GM21529 (cell line): Measurements from ENCODE around the gene ZNF37A.
A peak's percentile ranks its signal among the peaks of the same experiment; 100 is the strongest.
"Not testable (repeated sequence)": the region's sequence is repeated elsewhere in the genome, so short reads cannot be mapped to it uniquely, and the experiment has no call there.

ENCODE experiments used
- ATAC-seq: cut with Tn5 transposase; IDR thresholded peaks from one replicate; pipeline ENCODE4 v1.9.1; 2021; ENCODE audit not compliant: unreplicated experiment

ZNF37A gene

GRCh38 chr10:38094158-38094926 lies at the start of gene ZNF37A:
Gene ZNF37A, plus strand, starts transcription at chr10:38094337. Its CDS starts 2,281 bp downstream, at chr10:38096618.
- ATAC-seq: peak; percentile 96

DNA sequence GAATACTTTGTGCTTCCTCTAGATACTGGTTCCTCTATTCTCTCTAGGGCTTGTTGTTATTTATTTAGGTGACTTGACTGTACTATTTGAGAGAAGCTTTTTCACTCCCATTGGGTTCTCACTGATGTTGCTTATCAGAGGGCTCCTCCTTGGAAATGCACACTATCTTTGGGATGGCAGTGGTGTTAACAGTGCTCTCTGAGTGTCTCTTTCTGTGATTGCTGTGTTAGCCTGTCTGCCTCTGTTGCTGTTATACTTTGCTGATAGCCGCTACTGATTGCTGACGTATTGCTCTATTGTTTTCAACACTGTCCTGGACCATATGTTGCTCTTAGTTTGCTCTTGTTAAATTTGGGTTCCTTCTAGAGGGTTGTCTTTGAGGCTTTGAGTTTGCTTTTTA lies 49.0 kb upstream of the ZNF37A start:
- ATAC-seq: no peak

- no peak for ATAC-seq
Measured at GRCh38 chr10:38047666-38048065, 46.5 kb upstream of the ZNF37A start.

- no peak for ATAC-seq
Measured at GRCh38 chr10:38050212-38050611, 43.9 kb upstream of the ZNF37A start.

DNA sequence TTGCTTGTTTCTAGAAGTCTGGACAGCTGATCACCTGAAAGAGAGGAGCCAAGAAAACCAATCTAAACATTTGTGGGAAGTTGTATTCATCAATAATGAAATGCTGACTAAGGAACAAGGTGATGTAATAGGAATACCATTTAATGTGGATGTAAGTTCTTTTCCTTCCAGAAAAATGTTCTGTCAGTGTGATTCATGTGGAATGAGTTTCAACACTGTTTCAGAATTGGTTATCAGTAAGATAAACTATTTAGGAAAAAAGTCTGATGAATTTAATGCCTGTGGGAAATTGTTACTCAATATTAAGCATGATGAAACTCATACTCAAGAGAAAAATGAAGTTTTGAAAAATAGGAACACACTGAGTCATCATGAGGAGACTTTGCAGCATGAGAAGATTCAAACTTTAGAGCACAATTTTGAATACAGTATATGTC lies 39.8 kb upstream of the ZNF37A start:
- ATAC-seq: no peak

DNA sequence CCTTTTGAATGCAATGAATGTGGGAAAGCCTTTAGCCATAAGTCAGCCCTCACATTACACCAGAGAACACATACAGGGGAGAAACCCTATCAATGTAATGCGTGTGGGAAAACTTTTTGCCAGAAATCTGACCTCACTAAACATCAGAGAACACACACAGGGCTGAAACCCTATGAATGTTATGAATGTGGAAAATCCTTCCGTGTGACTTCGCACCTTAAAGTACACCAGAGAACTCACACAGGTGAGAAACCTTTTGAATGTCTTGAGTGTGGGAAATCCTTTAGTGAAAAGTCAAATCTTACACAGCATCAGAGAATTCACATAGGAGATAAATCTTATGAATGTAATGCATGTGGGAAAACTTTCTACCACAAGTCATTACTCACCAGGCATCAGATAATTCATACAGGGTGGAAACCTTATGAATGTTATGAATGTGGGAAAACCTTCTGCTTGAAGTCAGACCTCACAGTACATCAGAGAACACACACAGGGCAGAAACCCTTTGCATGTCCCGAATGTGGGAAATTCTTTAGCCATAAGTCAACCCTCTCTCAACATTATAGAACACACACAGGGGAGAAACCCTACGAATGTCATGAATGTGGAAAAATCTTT lies 38.8 kb upstream of the ZNF37A start:
- not testable (repeated sequence) for ATAC-seq

DNA sequence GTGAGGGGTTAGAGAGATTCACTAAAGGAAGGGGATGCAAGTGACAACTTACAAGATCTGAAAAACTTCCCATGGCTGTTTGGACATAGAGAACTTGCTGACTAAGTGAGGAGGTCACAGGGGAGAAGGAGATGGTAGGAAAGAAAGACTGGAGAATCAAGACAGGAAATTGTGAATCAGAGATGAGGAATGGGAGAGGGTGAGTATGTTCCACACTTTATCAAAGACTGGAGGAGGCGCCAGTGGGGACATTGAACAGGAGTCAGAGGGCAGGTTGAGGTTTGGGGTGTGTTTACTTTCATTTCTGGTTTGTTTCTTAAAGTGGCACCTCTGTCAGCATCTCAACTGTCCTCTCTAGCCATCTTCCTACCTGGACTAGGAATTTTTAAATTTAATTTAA lies 24.5 kb upstream of the ZNF37A start:
- not testable (repeated sequence) for ATAC-seq

GRCh38 chr10:38070501-38070900 lies 23.6 kb upstream of the ZNF37A start:
- no peak for ATAC-seq

GRCh38 chr10:38072552-38072951 lies 21.6 kb upstream of the ZNF37A start:
- peak; percentile 47 for ATAC-seq

GRCh38 chr10:38076687-38077086 lies 17.4 kb upstream of the ZNF37A start:
- no peak for ATAC-seq

- not testable (repeated sequence) for ATAC-seq
Measured at GRCh38 chr10:38093318-38093717, 819 bp upstream of the ZNF37A start.

- peak; percentile 14 for ATAC-seq
Measured at GRCh38 chr10:38093816-38094157, 350 bp upstream of the ZNF37A start.

DNA sequence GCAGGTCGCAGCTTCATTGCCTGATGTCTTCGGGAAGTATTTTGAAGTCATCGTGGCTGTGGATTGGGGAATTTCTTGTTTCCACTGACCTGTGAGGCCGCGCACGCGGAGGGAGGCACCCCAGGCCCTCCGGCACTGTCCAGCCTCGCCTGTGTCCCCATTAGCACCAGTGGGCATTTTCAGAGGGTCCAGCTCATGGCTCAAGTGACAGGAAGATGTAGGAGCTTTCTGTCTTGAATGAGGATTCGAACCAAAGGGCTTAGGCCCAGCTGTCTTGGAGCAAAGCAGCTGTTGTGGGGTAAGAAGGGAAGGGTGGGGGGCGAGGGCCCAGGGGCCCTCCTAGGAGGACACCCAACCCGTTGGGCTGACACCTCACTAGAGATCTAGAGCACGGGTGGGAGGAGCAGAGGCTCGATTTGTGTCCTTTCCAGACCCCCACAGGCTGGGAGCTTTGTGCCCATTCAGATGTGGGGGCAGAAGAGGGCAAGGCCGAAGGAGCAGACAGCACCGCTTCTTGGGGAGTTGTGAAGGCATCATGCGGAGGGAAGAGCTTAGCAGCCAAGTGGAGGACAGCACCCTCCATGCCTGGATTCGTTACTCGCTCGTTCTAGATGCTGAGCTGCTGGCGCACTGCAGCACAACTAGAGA lies 914 bp downstream of the ZNF37A start:
- ATAC-seq: no peak

DNA sequence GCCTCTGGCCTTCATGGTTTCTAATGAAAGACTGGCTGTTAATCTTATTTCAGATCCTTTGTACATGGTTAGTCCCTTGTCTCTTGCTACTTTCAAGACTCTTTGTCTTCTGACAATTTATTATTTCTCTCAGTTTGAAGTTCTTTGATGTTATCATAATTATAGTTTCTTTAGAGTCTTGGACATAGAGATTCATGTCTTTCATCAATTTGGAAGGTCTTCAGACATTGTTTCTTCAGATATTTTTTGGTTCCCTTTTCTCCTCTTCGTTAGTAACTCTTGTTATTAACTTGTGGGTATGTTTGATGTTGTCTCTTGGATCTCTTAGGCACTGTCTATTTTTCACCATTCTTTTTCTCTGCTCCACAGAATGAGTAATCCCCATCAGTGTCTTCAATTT lies 8.7 kb downstream of the ZNF37A start:
- no peak for ATAC-seq

- ATAC-seq: no peak
Measured at GRCh38 chr10:38103756-38104155, 9.6 kb downstream of the ZNF37A start.

- no peak for ATAC-seq
Measured at GRCh38 chr10:38112159-38112558, 18.0 kb downstream of the ZNF37A start.

- ATAC-seq: no peak
Measured at GRCh38 chr10:38118072-38118807, 24.1 kb downstream of the ZNF37A start.

DNA sequence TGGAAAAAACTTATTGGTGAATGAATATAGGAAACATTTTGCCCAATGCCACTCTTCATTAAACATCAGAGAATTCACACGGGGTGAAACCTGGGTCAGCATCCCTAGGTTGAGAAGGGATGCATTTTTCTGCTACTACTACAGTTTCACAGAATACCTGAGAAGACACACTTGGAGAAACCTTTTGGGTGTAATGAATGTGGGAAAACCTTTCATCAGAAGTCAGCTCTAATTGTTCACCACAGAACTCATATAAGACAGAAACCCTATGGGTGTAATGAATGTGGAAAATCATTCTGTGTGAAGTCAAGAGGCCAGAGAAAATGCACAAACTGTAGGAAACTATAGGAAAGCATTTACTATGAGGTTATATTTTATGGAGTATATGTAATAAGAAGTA lies 24.9 kb downstream of the ZNF37A start:
- ATAC-seq: no peak

DNA sequence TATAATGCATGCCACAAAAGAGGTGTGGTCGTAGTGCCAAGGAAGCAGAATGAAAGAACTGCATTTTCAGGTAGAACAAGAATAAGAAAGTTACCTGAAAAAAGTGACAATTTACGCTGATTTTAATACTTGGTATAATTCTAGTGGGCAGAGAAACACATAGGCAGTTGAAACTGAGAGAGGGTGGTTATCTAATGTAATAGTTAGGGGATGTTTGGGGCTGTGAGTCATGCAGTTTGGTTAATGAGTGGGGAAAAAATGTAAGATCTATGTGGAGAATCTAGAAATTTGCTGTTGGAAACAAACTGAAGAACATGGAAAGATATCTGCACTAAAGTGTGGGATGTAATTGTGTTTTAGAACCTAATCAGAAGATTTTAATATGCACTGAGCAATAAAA lies 33.7 kb downstream of the ZNF37A start:
- no peak for ATAC-seq

- ATAC-seq: no peak
Measured at GRCh38 chr10:38143587-38143986, 49.5 kb downstream of the ZNF37A start.

GRCh38 chr10:38146579-38147333 lies 52.6 kb downstream of the ZNF37A start:
- ATAC-seq: no peak
